Islet precursor cell (in vitro differentiated cells): ENCODE data around the gene CCDC187.
A peak's percentile ranks its signal among the peaks of the same experiment; 100 is the strongest.

Source experiments
- DNase-seq: peaks from one replicate; pipeline ENCODE4 v3.0.0-alpha.2; 2018

The CCDC187 gene

DNA sequence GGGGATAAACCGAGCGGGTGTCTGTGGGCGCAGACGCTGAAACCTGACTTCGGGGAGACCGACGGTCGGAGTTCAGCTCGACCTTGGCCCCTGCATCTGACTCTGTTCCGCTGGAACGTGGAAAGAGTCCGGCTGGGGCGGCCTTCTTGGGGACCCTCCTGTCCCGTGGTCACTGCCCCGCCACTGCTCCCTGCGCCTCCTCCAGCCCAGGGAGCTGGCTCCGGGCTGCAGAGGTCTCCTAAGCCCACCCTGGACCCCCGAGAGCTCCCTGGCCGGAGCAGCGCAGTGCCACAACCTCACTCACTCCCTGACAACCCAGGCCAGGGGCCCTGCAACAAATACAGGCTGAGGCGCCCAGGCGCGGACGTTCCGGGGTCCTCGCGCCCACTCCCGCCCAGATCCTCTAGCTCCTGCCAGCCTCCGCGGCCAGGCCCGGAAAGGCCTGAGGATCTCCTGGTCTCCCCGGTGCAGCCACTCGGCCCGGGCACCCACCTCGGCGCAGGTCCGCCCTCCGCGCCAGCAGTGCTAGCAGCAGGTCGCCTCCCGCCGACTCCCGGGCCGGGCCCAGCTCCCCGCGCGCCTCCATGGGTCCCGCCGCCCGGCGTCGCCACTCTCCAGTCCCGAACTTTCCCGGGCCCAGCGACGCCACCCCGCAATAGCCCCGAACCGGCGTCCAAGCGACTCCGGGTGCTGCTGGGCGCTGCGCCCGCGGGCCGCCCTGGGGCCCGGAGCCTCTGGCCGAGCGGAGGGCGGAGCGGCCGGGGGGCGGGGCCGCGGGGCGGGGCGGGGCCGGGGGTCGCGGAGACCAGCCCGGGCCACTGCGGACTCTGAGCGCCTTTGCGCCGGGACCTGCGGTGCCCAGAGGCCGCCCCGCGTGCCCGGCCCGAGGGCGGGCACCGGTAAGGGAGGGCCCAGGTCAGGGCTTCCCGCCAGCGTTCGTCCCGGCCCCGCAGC lies 101.2 kb downstream of the CCDC187 start:
- DNase-seq, result no peak

- peak; percentile 65 for DNase-seq
Measured at GRCh38 chr9:136201609-136202453, 102.1 kb downstream of the CCDC187 start.

GRCh38 chr9:136201174-136201573 lies 102.7 kb downstream of the CCDC187 start:
- DNase-seq, result no peak

DNA sequence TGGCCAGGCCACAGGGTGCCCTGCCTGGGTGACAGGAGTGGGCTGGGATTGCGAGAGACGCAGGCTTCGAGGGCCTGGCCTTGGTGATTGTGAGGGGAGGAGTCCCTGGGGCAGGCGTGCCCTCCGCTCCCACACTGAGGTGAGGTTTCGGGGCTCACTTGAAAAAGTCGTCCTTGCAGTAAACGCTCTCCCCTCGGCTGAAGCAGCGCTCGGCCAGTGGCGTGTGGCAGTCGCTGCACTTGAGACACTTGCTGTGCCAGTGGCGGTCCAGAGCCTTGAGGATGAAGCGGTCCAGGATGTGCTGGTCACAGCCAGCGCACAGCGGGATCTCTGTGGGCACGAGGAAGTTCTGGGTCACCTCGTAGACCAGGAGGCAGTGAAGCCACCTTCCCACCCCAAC lies 103.5 kb downstream of the CCDC187 start:
- DNase-seq, result no peak
